Transverse colon (tissue), 4 donors: ENCODE results near the gene CDKN1C.

Experiments used
- POLR2A ChIP-seq: fragments of 450-650 bp; IDR thresholded peaks from one replicate; pipeline ENCODE4 v1.6.1; 2016; ENCODE audit warnings: antibody characterized with exemption, mild to moderate bottlenecking, moderate library complexity
- POLR2AphosphoS5 ChIP-seq, 3 donors: sonication (generic); formaldehyde crosslinking; IDR thresholded peaks; one replicate each; pipeline ENCODE4 v1.6.1; 2016; ENCODE audit warnings: antibody characterized with exemption in 3 of 3
- TF ChIP-seq, protein P1 (sequence below), 5 experiments: fragments of 200-600 bp in 3 of 5; fragments of 450-650 bp in 2 of 5; sonication (generic) in 3 of 5; IDR thresholded peaks; 1 replicate in 2 of 5; 2 replicates in 3 of 5; pipeline ENCODE4 v1.5.1; 2016 to 2017; ENCODE audit warnings: antibody characterized with exemption in 5 of 5, inconsistent platforms in 3 of 5, mild to moderate bottlenecking in 2 of 5, moderate library complexity in 1 of 5

- TF ChIP-seq POLR2AphosphoS5 (IDR thresholded peaks at IDR 0.05) = peak in 1 of 3 donors; percentile 4
- TF ChIP-seq, protein P1, sequence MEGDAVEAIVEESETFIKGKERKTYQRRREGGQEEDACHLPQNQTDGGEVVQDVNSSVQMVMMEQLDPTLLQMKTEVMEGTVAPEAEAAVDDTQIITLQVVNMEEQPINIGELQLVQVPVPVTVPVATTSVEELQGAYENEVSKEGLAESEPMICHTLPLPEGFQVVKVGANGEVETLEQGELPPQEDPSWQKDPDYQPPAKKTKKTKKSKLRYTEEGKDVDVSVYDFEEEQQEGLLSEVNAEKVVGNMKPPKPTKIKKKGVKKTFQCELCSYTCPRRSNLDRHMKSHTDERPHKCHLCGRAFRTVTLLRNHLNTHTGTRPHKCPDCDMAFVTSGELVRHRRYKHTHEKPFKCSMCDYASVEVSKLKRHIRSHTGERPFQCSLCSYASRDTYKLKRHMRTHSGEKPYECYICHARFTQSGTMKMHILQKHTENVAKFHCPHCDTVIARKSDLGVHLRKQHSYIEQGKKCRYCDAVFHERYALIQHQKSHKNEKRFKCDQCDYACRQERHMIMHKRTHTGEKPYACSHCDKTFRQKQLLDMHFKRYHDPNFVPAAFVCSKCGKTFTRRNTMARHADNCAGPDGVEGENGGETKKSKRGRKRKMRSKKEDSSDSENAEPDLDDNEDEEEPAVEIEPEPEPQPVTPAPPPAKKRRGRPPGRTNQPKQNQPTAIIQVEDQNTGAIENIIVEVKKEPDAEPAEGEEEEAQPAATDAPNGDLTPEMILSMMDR (IDR thresholded peaks at IDR 0.05) = no peak
- TF ChIP-seq POLR2A = no peak
Observed at GRCh38 chr11:2911088-2911784, 25.7 kb upstream of the CDKN1C start.
